Muscle of leg (tissue), 16 donors: ENCODE results near the gene EVL. TPM values are rescaled to one million over a fixed set of nuclear protein-coding genes. Genes with fewer than 3 reads are reported as not detected.

Source experiments
- DNase-seq: peaks from one replicate; pipeline ENCODE4 v3.0.0; 2013
- H3K27ac ChIP-seq: one replicate; pipeline ENCODE4 v1.5.1; 2013; ENCODE audit warnings: mild to moderate bottlenecking, low read length, control low read depth
- H3K27me3 ChIP-seq: one replicate; pipeline ENCODE4 v1.6.1; 2013; ENCODE audit warnings: low read length; ENCODE audit not compliant: control insufficient read depth, insufficient read depth
- H3K36me3 ChIP-seq: one replicate; pipeline ENCODE4 v1.6.1; 2013; ENCODE audit warnings: low read length; ENCODE audit not compliant: control insufficient read depth, insufficient read depth
- H3K4me1 ChIP-seq: one replicate; pipeline ENCODE4 v1.6.1; 2013; ENCODE audit warnings: low read length; ENCODE audit not compliant: control insufficient read depth, insufficient read depth
- H3K4me3 ChIP-seq: one replicate; pipeline ENCODE4 v1.5.1; 2013; ENCODE audit warnings: low read length, control low read depth
- H3K9me3 ChIP-seq: replicated peaks from 2 replicates; pipeline ENCODE4 v1.6.1; 2013; ENCODE audit warnings: low read depth, low read length; ENCODE audit not compliant: control insufficient read depth
- WGBS: methylation state at CpG from one replicate; pipeline ENCODE4 v1.1.5; 2013; ENCODE audit warnings: missing lambda C conversion rate; ENCODE audit not compliant: insufficient coverage; 5-methylcytosine and 5-hydroxymethylcytosine counted together
- long read RNA-seq, 11 donors: transcript quantifications; one replicate each; lab custom pipeline, GENCODE V29; 2026
- polyA plus RNA-seq, 8 donors: library from polyadenylated mRNA; unstranded; fragments of 120-200 nt; gene quantifications; one replicate each; pipeline versions ENCODE4 v1.2.1 to v1.2.3, GENCODE V29; 2013; ENCODE audit warnings: inconsistent platforms in 1 of 8, low replicate concordance in 1 of 8; ENCODE audit not compliant: insufficient read length in 8 of 8, insufficient read depth in 1 of 8
- total RNA-seq: library from RNA; stranded (reverse); fragments of 120-200 nt; gene quantifications from one replicate; pipeline ENCODE4 v1.2.4, GENCODE V29; 2013

Gene EVL, protein sequence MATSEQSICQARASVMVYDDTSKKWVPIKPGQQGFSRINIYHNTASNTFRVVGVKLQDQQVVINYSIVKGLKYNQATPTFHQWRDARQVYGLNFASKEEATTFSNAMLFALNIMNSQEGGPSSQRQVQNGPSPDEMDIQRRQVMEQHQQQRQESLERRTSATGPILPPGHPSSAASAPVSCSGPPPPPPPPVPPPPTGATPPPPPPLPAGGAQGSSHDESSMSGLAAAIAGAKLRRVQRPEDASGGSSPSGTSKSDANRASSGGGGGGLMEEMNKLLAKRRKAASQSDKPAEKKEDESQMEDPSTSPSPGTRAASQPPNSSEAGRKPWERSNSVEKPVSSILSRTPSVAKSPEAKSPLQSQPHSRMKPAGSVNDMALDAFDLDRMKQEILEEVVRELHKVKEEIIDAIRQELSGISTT
- 32.8 TPM for total RNA-seq
- 10 to 100 TPM; 57.3 to 85.2 (median 61.5) TPM for polyA plus RNA-seq
- long read RNA-seq, donor 1, partial matches to known transcripts: 0 of 5 reads
- long read RNA-seq, donor 1, other reads (novel, unspliced or antisense): 0 of 5 reads
- long read RNA-seq, donor 2, partial matches to known transcripts: 0 of 2 reads
- long read RNA-seq, donor 2, other reads (novel, unspliced or antisense): 0 of 2 reads
- long read RNA-seq, donor 3, transcript EVL-202 (14 exons, 2,353 nt): major isoform, 12 of 33 reads
- long read RNA-seq, donor 3, partial matches to known transcripts: 16 of 33 reads
- long read RNA-seq, donor 3, other reads (novel, unspliced or antisense): 0 of 33 reads
- long read RNA-seq, donor 4, partial matches to known transcripts: 7 of 11 reads
- long read RNA-seq, donor 4, other reads (novel, unspliced or antisense): 0 of 11 reads
- long read RNA-seq, donor 5, transcript EVL-202 (14 exons, 2,353 nt): major isoform, 12 of 43 reads
- long read RNA-seq, donor 5, partial matches to known transcripts: 28 of 43 reads
- long read RNA-seq, donor 5, other reads (novel, unspliced or antisense): 0 of 43 reads
- long read RNA-seq, donor 6, transcript EVL-202 (14 exons, 2,353 nt): major isoform, 8 of 16 reads
- long read RNA-seq, donor 6, partial matches to known transcripts: 6 of 16 reads
- long read RNA-seq, donor 6, other reads (novel, unspliced or antisense): 0 of 16 reads
- long read RNA-seq, donor 7, transcript EVL-202 (14 exons, 2,353 nt): major isoform, 12 of 16 reads
- long read RNA-seq, donor 7, partial matches to known transcripts: 0 of 16 reads
- long read RNA-seq, donor 7, other reads (novel, unspliced or antisense): 0 of 16 reads
- long read RNA-seq, donor 8, partial matches to known transcripts: 10 of 15 reads
- long read RNA-seq, donor 8, other reads (novel, unspliced or antisense): 0 of 15 reads
- long read RNA-seq, donor 9, transcript EVL-202 (14 exons, 2,353 nt): major isoform, 10 of 18 reads
- long read RNA-seq, donor 9, partial matches to known transcripts: 6 of 18 reads
- long read RNA-seq, donor 9, other reads (novel, unspliced or antisense): 0 of 18 reads
- long read RNA-seq, donor 10, transcript EVL-202 (14 exons, 2,353 nt): major isoform, 10 of 30 reads
- long read RNA-seq, donor 10, partial matches to known transcripts: 16 of 30 reads
- long read RNA-seq, donor 10, other reads (novel, unspliced or antisense): 0 of 30 reads
- long read RNA-seq, donor 11, partial matches to known transcripts: 0 of 6 reads
- long read RNA-seq, donor 11, other reads (novel, unspliced or antisense): 0 of 6 reads

DNA sequence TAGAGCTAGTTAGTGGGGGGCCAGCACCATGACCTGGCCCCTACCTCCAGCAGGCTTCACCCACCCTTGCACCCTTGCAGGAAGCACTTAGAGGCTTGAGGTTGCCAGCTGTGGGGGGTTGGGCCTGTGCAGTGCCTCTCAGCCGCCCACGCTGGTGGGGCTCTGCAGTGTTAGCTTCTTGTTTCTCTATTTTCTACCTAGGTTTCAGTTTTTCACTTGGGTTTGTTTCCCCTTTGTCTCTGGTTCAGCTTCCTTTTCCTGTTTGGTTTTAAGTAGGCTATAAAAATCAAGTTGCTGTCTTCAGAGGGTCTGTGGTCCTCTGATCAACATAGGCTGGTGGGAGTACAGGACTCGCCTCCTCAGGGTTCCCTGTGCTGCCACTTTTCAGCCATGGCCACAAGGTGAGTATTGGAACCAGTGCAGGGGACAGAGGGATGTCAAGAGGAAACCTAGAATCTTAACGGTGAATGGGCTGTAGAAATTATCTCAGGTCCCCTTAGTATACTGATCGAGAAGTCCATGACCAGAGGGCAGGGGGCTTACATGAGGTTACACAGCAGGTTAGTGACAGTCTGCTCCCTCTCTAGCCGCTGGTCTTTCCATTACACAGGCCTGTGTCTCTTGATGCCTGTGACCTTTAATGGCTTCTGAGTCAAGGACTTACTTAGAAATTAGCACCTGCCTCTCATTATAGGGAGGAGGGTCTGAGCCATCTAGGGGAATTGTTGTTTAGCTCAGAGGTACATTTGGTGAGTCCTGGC lies at the start of gene EVL:
EVL (plus strand) TSS at position 312 of the 761 bp plus-strand sequence; CDS start at position 391, 79 bp downstream.
- WGBS: 48% methylated on average over 3 of the region's 6 CpGs
- peak within 1 kb of the TSS; percentile 60 for H3K27ac ChIP-seq

DNA sequence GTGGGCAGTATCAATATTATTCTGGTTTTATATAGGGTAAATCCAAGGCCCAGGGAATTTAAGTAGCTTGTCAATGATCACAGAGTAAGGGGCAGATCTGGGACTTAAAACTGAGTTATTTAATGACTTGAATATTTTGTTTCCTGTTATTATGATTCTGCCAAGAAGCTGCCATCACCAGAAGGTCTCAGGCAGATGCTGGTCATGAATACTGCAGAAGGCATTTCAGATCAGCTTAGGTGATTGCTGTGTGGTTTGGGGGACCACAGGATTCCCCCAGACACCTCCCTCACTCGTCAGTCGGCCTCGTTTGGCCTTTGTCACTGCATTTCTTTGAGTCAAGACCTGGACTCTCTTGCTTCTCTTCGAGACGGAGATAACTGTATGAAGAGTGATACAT lies 47.7 kb upstream of the EVL start:
- peaks cover 5% of the 10 kb centered on the region for H3K4me1 ChIP-seq
- no peaks in the 10 kb centered on the region for H3K9me3 ChIP-seq
- H3K36me3 ChIP-seq: no peaks in the 10 kb centered on the region
- H3K27me3 ChIP-seq: no peaks in the 10 kb centered on the region
- H3K4me3 ChIP-seq: no peak overlapping the region
- 68% methylated on average over 3 of the region's 5 CpGs for WGBS
- no peak for DNase-seq
- H3K27ac ChIP-seq: no peak overlapping the region

More for the DNA sequence above, at the start of gene EVL:
- H3K4me1 ChIP-seq: peaks cover 11% of the 10 kb centered on the region
- DNase-seq: peak; percentile 43
- H3K9me3 ChIP-seq: no peaks in the 10 kb centered on the region
- no peaks in the 10 kb centered on the region for H3K36me3 ChIP-seq
- H3K27me3 ChIP-seq: no peaks in the 10 kb centered on the region
- peak within 1 kb of the TSS; percentile 18 for H3K4me3 ChIP-seq

DNA sequence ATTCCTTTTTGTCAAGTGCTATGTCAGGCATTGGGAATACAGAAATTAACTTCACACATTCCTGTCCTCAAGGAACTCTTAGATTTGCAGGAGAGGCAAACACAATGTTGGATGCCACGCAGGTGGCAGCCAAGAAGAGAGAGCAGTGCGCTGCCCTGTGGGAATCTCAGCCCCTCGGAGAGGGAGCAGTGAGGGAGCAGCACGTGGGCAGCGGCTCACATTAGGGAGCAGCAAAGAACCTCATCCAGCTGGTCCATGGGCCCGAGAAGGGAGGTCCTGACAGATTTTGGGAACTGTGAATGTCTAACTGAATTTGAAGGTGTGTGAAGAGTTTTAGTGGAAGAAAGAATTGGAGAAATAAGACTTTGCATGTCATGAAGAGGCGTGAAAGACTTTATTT lies 47.2 kb upstream of the EVL start:
- H3K27me3 ChIP-seq: no peaks in the 10 kb centered on the region
- no peaks in the 10 kb centered on the region for H3K36me3 ChIP-seq
- no peak overlapping the region for H3K27ac ChIP-seq
- DNase-seq: no peak
- H3K9me3 ChIP-seq: no peaks in the 10 kb centered on the region
- WGBS: 65% methylated on average over 6 of the region's 7 CpGs
- peaks cover 9% of the 10 kb centered on the region for H3K4me1 ChIP-seq
- no peak overlapping the region for H3K4me3 ChIP-seq

DNA sequence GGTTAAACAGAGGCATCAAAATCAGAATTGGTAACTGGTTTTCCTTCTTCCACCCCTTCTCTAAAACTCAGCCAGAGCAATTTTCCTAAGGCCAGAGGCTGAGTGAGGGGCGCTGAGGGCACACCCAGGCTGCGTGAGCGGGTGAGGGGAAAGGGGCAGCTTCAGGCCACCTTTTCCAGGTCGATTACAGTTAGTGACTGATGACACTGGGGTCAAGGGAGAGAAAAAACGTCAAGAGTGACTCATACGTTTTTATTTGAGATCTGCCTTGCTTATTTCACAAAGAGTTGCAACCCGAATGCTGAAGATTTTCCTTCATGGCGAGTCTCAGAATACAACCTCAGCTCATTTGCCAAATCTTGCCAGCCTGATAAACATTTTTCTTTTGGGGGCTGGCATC lies 46.7 kb upstream of the EVL start:
- H3K9me3 ChIP-seq: no peaks in the 10 kb centered on the region
- no peak overlapping the region for H3K4me3 ChIP-seq
- H3K36me3 ChIP-seq: no peaks in the 10 kb centered on the region
- WGBS: 49% methylated on average over 3 of the region's 8 CpGs
- no peaks in the 10 kb centered on the region for H3K27me3 ChIP-seq
- peaks cover 9% of the 10 kb centered on the region for H3K4me1 ChIP-seq
- no peak overlapping the region for H3K27ac ChIP-seq
- DNase-seq: no peak

DNA sequence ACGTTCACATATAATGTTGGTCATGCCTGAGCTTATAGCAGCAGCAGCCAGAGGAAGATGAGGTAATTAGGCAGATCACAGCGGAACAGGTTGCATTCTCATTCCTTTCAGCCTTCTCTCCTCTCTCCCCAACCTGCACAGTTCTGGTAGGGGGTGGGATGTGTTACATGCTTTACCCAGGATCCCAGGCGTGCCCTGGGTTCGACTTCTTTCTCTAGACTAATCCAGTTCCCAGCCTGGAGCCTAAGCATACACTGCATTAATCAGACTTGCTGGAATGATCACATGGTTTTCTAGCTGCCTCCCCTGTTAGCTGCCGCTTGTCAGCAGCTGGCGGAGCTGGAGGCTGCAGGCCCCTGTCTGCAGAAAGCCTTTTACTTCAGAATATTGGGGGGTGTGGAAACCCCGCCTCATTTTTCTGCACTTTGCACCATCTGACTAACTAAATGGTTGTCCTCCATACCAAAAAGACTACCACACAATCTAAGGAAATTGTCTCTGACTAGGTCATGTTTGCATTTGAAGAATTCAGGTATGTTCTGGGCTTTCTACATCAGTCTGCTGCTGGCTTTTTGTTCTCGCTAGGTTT lies 46.0 kb upstream of the EVL start:
- Histone ChIP-seq H3K27ac (no peak overlapping the region), H3K4me1 (peaks cover 9% of the 10 kb centered on the region), H3K27me3 (no peaks in the 10 kb centered on the region), H3K4me3 (no peak overlapping the region), H3K36me3 (no peaks in the 10 kb centered on the region), H3K9me3 (no peaks in the 10 kb centered on the region)
- peak; percentile 59 for DNase-seq
- 38% methylated on average over 1 of the region's 8 CpGs for WGBS

DNA sequence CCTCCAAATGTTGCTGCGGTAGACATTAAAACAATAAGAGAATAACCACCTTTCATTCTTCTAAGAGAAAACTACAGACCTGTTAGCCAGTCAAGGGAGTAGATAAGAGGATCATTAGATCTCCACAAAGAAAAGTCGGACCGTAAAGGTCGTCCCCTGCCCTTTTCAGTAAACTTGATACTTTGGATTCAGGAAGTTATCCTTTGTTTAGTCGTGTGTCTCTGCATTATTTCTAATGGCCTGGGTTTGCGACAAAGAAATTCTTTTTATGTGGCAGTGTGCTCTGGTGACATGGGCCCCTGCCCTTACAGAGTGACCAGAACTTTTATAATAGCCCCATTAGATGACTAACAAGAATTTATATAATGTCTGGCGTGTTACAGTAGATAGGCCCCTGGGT lies 44.6 kb upstream of the EVL start:
- Histone ChIP-seq H3K9me3 (no peaks in the 10 kb centered on the region), H3K27me3 (no peaks in the 10 kb centered on the region), H3K4me3 (no peak overlapping the region), H3K36me3 (no peaks in the 10 kb centered on the region), H3K27ac (no peak overlapping the region), H3K4me1 (peaks cover 12% of the 10 kb centered on the region)
- no peak for DNase-seq
- 100% methylated on average over 1 of the region's 7 CpGs for WGBS

DNA sequence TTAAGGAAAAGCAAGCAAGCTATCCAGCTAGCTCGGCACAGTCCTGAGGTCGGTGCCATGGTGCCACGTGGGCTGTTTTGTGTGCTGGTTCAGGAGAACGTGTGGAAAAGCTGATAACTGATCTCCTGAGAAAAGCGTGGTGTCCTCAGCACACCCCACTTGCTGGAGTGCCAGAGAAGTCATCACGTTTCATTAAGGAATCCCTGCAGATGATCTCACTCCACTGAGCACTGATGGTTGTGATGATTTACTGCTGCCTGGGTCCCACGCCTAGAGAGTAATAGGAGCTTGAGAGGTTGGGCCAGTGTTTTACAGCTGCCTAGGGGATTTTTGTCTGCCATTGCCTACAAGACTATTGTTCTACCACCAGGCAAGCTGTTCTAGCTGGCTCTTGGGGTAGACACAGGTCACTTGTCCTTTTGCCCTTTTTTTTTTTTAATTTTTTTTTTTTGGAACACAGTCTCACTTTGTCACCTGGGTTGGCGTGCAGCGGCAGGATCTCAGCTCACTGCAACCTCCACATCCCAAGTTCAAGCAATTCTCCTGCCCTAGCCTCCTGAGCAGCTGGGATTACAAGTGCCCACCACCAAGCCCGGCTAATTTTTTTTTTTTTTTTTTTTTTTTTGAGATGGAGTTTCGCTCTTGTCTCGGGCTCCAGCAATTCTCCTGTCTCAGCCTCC lies 42.3 kb upstream of the EVL start:
- no peaks in the 10 kb centered on the region for H3K9me3 ChIP-seq
- peak; percentile 84 for DNase-seq
- 62% methylated on average over 8 of the region's 12 CpGs for WGBS
- no peak overlapping the region for H3K27ac ChIP-seq
- peaks cover 9% of the 10 kb centered on the region for H3K4me1 ChIP-seq
- H3K4me3 ChIP-seq: no peak overlapping the region
- H3K27me3 ChIP-seq: no peaks in the 10 kb centered on the region
- H3K36me3 ChIP-seq: no peaks in the 10 kb centered on the region

DNA sequence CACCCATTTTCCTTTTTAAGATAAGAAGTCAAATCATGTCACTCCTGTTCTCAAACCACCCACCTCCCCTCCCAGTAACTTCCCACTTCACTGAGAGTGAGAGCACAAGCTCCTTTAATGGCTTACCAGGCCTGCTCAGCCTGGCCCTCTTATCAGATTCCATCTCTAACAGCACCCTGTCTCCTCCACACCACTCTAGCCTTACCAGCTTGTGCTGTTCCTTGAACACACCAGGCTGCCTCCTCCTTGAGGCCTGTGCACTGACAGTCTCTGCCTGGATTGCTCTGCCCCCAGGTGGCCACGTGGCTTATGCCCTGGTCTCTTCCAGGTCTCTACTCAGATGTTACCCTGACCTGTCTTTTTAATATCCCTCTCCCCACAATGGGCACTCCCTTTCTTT lies 40.1 kb upstream of the EVL start:
- no peaks in the 10 kb centered on the region for H3K27me3 ChIP-seq
- no peaks in the 10 kb centered on the region for H3K9me3 ChIP-seq
- H3K4me3 ChIP-seq: no peak overlapping the region
- DNase-seq: no peak
- 25% methylated on average over 1 of the region's 1 CpG for WGBS
- peaks cover 7% of the 10 kb centered on the region for H3K4me1 ChIP-seq
- no peak overlapping the region for H3K27ac ChIP-seq
- H3K36me3 ChIP-seq: no peaks in the 10 kb centered on the region
